Hepatocyte (in vitro differentiated cells): ENCODE results near the gene RASGRP2.

ENCODE experiments used
- EZH2 ChIP-seq: fragments of 200-600 bp; sonication (generic); IDR thresholded peaks from 2 replicates; pipeline ENCODE4 v1.6.1; 2016; ENCODE audit warnings: antibody characterized with exemption, mild to moderate bottlenecking, borderline replicate concordance
- TF ChIP-seq, protein P1 (sequence below): fragments of 200-600 bp; sonication (generic); IDR thresholded peaks from 2 replicates; pipeline ENCODE4 v1.5.1; 2016; ENCODE audit warnings: antibody characterized with exemption, mild to moderate bottlenecking; ENCODE audit not compliant: poor library complexity

DNA sequence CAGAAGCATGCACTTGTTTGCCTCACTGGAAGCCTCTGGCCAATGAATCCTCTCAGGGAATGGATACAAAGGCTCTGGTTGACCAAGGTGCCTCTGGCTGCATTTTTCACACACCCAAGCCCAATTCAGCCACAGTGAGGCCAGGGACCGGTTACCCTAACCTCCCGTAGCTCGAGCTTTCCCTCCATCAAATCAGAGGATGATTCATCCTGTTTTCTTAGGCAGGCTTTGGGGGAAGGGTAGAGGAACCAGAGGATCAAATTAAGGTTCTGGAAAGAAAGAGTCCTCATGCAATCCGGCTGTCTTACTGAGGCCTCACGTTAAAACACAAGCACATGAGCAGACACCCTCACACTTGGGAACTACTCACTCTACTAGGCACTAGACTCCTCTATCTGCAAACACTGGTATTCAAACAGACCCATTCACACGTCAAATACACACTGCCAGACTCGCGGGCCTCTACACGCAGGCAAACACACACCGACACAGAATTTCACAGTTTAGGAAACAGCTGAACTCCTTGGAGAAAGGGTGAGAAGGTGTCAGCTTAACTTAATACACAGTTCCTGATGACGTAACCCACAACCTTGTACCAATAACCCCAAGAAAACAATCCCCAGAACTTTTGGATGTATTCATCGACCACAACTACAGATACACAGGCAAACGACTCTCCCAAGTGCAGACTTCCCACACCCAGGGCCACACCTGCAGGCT is 33.4 kb downstream of the RASGRP2 start:
- TF ChIP-seq, protein P1, sequence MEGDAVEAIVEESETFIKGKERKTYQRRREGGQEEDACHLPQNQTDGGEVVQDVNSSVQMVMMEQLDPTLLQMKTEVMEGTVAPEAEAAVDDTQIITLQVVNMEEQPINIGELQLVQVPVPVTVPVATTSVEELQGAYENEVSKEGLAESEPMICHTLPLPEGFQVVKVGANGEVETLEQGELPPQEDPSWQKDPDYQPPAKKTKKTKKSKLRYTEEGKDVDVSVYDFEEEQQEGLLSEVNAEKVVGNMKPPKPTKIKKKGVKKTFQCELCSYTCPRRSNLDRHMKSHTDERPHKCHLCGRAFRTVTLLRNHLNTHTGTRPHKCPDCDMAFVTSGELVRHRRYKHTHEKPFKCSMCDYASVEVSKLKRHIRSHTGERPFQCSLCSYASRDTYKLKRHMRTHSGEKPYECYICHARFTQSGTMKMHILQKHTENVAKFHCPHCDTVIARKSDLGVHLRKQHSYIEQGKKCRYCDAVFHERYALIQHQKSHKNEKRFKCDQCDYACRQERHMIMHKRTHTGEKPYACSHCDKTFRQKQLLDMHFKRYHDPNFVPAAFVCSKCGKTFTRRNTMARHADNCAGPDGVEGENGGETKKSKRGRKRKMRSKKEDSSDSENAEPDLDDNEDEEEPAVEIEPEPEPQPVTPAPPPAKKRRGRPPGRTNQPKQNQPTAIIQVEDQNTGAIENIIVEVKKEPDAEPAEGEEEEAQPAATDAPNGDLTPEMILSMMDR, result no peak
- TF ChIP-seq EZH2, result no peak
